Parietal lobe (tissue), 1 donor: Measurements from ENCODE around the gene ACE. TPM values are rescaled to one million over a fixed set of nuclear protein-coding genes. Genes with fewer than 3 reads are reported as not detected.

Experiments used
- total RNA-seq: library from RNA; depleted of rRNA; stranded (reverse); fragments of >200 nt; gene quantifications from one replicate; pipeline ENCODE4 v1.2.3, GENCODE V29; 2014

ACE gene
- 7.5 TPM for total RNA-seq

DNA sequence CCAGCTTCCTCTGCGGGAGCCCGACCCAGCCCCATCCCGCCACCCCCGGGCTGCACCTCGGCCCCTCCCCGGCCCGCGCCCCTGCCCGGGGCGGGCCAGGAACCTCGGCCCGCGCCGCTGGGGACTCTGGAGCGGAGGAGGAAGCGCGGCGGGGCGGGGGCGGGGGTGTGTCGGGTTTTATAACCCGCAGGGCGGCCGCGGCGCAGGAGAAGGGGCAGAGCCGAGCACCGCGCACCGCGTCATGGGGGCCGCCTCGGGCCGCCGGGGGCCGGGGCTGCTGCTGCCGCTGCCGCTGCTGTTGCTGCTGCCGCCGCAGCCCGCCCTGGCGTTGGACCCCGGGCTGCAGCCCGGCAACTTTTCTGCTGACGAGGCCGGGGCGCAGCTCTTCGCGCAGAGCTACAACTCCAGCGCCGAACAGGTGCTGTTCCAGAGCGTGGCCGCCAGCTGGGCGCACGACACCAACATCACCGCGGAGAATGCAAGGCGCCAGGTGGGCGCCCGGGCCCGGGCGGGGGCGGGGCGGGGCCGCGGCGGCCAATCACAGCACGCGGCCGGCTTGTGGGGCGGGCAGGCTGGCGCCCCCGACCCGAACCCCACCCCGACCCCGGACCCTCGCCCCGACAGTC is at the start of gene ACE:
TSS of gene ACE (plus strand) at position 208 of the 626 bp plus-strand sequence. CDS start at position 242, 34 bp downstream.

DNA sequence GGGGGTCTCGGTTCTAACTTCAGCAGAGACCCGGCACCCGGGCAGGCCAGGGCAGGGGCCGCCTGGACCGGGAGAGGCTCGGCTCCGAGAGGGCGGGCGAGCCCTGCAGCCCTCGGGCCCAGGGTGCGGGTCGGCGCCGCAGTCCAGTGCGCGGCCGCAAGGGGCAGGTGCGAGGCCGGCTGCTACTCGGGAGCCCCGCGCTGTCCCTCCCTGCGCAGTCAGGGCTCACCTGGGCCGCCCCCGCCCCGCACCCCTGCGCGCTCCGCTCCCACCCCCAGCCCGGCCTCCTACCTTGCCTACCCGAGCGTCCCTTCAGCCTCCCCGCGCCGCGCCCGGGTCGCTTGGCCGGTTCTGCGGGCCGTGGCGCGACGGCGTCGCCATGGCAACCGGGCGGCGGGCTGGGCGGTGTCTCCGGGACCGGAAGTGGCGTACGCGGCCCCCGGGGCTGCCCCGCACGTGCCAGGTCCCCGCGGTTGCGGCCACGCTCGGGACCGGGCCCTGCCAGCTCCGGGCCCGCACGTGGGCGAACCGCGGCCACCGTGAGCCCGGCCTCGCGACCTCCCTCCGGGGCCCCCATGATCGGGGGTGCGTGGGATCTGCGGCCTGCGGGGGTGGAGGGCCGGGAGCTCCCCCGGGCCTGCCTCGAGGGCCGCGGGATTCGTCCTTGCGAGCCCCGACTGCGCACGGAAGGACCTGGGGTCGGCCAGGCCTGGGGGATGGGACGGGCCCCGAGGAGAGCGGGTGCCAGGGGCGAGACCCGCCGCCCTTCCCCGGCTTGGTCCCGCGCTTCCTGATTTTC is 30.7 kb upstream of the ACE start, which contains the start of gene CYB561:
TSS of gene CYB561 (minus strand) at position 353 of the 799 bp plus-strand sequence. CDS start 8,759 bp downstream, outside the sequence.

DNA sequence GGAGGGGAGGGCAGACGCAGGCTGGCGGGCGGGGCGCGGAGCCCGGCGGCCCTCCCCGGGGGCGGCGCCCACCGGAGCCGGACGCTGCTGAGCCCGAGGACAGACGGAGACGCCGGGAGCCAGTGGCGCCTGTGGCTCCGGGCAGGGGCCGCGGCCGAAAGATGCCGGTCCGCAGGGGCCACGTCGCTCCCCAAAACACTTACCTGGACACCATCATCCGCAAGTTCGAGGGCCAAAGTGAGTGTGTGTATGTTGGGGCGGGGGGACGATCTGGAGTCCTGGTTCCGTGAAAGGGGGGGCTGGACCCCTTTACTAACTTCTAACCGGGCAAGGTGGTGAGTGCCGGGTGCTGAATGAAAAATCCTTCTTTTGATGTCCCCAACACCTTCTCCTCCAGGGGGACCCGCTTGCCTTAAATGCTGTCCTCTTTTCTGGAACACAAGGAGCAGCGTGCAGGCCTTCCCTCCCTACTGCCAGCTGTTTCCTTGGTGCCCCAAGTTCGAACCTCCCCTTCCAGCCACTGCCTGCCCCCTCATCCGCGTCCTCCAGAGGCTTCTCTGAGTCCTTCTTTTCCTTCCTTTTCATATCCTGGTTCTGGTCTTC is 46.5 kb downstream of the ACE start, which contains the start of gene KCNH6:
TSS of gene KCNH6 (plus strand) at position 106 of the 603 bp plus-strand sequence. CDS start at position 162, 56 bp downstream.

Other genes starting within 250 kb of the ACE start
- 20.0 TPM for gene CYB561, start 30.8 kb upstream of the ACE start, total RNA-seq
- gene KCNH6, start 46.3 kb downstream of the ACE start, total RNA-seq, result not detected
- gene DCAF7, start 73.4 kb downstream of the ACE start, total RNA-seq, result 47.3 TPM
- 7.2 TPM for gene TACO1, start 123.8 kb downstream of the ACE start, total RNA-seq
- 45.4 TPM for gene MAP3K3, start 145.4 kb downstream of the ACE start, total RNA-seq
- 31.6 TPM for gene LIMD2, start 223.1 kb downstream of the ACE start, total RNA-seq